Heart left ventricle (tissue), 16 donors: ENCODE measurements around the gene POMT1. TPM values are rescaled to one million over a fixed set of nuclear protein-coding genes. Genes with fewer than 3 reads are reported as not detected.

Experiments
- ATAC-seq, 4 donors: fragments of 200-7000 bp; cut with Tn5 transposase; one replicate each; pipeline ENCODE4 v1.9.1; 2020 to 2022; ENCODE audit warnings: moderate library complexity in 4 of 4, mild to moderate bottlenecking in 3 of 4, moderate number of reproducible peaks in 1 of 4
- DNase-seq, 5 donors: peaks; one replicate each; pipeline ENCODE4 v3.0.0-alpha.2; 2020
- H3K27ac ChIP-seq, 12 donors: fragments of 200-600 bp; sonication (generic) in 4 of 12; one replicate each; pipeline versions ENCODE4 v1.5.0 to v1.8.0; 2016 to 2022; ENCODE audit warnings: mild to moderate bottlenecking in 2 of 12
- H3K27me3 ChIP-seq, 9 donors: fragments of 200-600 bp; sonication (generic) in 2 of 9; one replicate each; pipeline versions ENCODE4 v1.5.1 to v1.8.0; 2016 to 2022; ENCODE audit warnings: mild to moderate bottlenecking in 3 of 9
- H3K36me3 ChIP-seq, 9 donors: fragments of 200-600 bp; sonication (generic) in 2 of 9; one replicate each; pipeline versions ENCODE4 v1.5.0 to v1.8.0; 2018 to 2022; ENCODE audit warnings: mild to moderate bottlenecking in 2 of 9
- H3K4me1 ChIP-seq, 12 donors: fragments of 200-600 bp; sonication (generic) in 4 of 12; one replicate each; pipeline versions ENCODE4 v1.5.0 to v1.8.0; 2016 to 2022; ENCODE audit warnings: mild to moderate bottlenecking in 3 of 12
- H3K4me3 ChIP-seq, 12 donors: fragments of 200-600 bp; sonication (generic) in 4 of 12; one replicate each; pipeline versions ENCODE4 v1.5.0 to v1.8.0; 2017 to 2022; ENCODE audit warnings: mild to moderate bottlenecking in 9 of 12, moderate library complexity in 4 of 12
- H3K9me3 ChIP-seq, 12 donors: fragments of 200-600 bp; sonication (generic) in 4 of 12; one replicate each; pipeline versions ENCODE4 v1.5.0 to v1.8.0; 2016 to 2022; ENCODE audit warnings: mild to moderate bottlenecking in 1 of 12
- CTCF ChIP-seq, 12 donors: fragments of 200-600 bp; sonication (generic) in 4 of 12; IDR thresholded peaks; one replicate each; pipeline versions ENCODE4 v1.5.0 to v1.8.0; 2018 to 2022; ENCODE audit warnings: antibody characterized with exemption in 12 of 12, mild to moderate bottlenecking in 5 of 12
- POLR2A ChIP-seq, 2 donors: fragments of 450-650 bp; IDR thresholded peaks; one replicate each; pipeline ENCODE4 v1.6.1; 2017; ENCODE audit warnings: antibody characterized with exemption in 2 of 2, mild to moderate bottlenecking in 2 of 2, moderate library complexity in 2 of 2
- WGBS, 4 donors: extraction: QIAGEN DNeasy Blood & Tissue Kit in 2 of 4; methylation state at CpG; one replicate each; pipeline versions ENCODE4 v1.1.5 to v1.1.7; 2013 to 2018; 5-methylcytosine and 5-hydroxymethylcytosine counted together
- intact Hi-C, 10 donors: fragments of 100-400 bp; cut with DNase I; formaldehyde crosslinking; loops; one replicate each; pipeline versions ENCODE4 v1.11.1 to v1.14.2; 2022
- polyA plus RNA-seq, 2 donors: library from polyadenylated mRNA; stranded (reverse); fragments of 200-250 nt; gene quantifications; one replicate each; pipeline ENCODE4 v1.2.3, GENCODE V29; 2013
- total RNA-seq, 9 donors: library from RNA; depleted of rRNA in 2 of 9; stranded (reverse); fragments of >200 nt in 2 of 9; fragmentation: NEBNext Ultra II Directional in 3 of 9; extraction: Animal tissue kit (Norgen Biotek cat#: 25700) in 3 of 9; gene quantifications; one replicate each; pipeline versions ENCODE4 v1.1.0 to v1.2.4, GENCODE V29; 2016 to 2023
- donor health status: ischemic (EF 13 %, LVEDD 7.1; RV severe dilation, severe dysfunction).
- donor health status: healthy with polysubstance abuse.
- donor health status: DM: no; HTN: yes; CAD: no.
- donor health status: DM: no; HTN: no; CAD: no.
- donor health status: ischemic (EF 25% LVEDD 6.9; RV normal size, moderate dysfunction).
- donor health status: ischemic (EF 25% LVEDD 5.7; RV mildly dilated, moderate dysfunction).
- donor health status: healthy.
- donor health status: DM: yes; HTN: yes; CAD: no.
- donor health status: ischemic (EF 35%, LVEDD 5.7; RV mildly dilated, moderate dysfunction).
- donor health status: nonischemic (EF 11% LVEDD 7.7; RV severe dilation, severe dysfunction).
- donor health status: DM: yes; HTN: yes; CAD: no.
- donor health status: PGD.
- donor health status: ischemic (EF 29% LVEDD 5.4; RV normal size, mild dysfunction).
- donor health status: nonischemic (EF 23%, LVEDD 6.1; RV moderate dilation, normal function).

The POMT1 gene
- total and polyA plus RNA-seq, 11 donors: 15.3 to 28.8 (median 20.3) TPM

- WGBS, 4 donors: 83 to 84% (median 84%) methylated on average over 22 to 29 of the region's 29 CpGs
- Histone ChIP-seq H3K36me3 (peaks cover 0 to 100% (median 95%) of the 10 kb centered on the region in 9 donors), H3K4me1 (peaks cover 0 to 5% (median 0%) of the 10 kb centered on the region in 12 donors), H3K9me3 (no peaks in the 10 kb centered on the region), H3K4me3 (no peak overlapping the region), H3K27ac (no peak overlapping the region), H3K27me3 (no peaks in the 10 kb centered on the region)
- peak in 3 of 4 donors; percentile 3 to 5 (median 4) for ATAC-seq
- TF ChIP-seq CTCF (IDR thresholded peaks at IDR 0.05) (no peak), POLR2A (IDR thresholded peaks at IDR 0.05) (no peak)
- intact Hi-C loops: loop anchor here in 2 of 10 donors (10.0 kb wide), 1 partner anchor 221 kb away; the partner anchor contains the start of gene RAPGEF1 (in 2 of the 2)
- no peak for DNase-seq
Measured at GRCh38 chr9:131523451-131524435, 21.0 kb downstream of the POMT1 start.

- H3K36me3 ChIP-seq: peaks cover 3 to 100% (median 95%) of the 10 kb centered on the region in 9 donors
- no peak for TF ChIP-seq CTCF (IDR thresholded peaks at IDR 0.05)
- TF ChIP-seq POLR2A (IDR thresholded peaks at IDR 0.05): no peak
- no peak for ATAC-seq
Measured at GRCh38 chr9:131524665-131525315, 22.1 kb downstream of the POMT1 start.

GRCh38 chr9:131525643-131526565 is 23.2 kb downstream of the POMT1 start:
- peaks cover 3 to 13% (median 8%) of the 10 kb centered on the region in 12 donors for H3K4me1 ChIP-seq
- no peak overlapping the region for H3K27ac ChIP-seq
- no peaks in the 10 kb centered on the region for H3K27me3 ChIP-seq
- ATAC-seq: no peak
- DNase-seq: no peak
- H3K4me3 ChIP-seq: no peak overlapping the region
- H3K9me3 ChIP-seq: no peaks in the 10 kb centered on the region
- H3K36me3 ChIP-seq: peaks cover 3 to 92% (median 85%) of the 10 kb centered on the region in 9 donors
- TF ChIP-seq CTCF (IDR thresholded peaks at IDR 0.05) (no peak), POLR2A (IDR thresholded peaks at IDR 0.05) (no peak)
- WGBS, 4 donors: 85 to 93% (median 89%) methylated on average over 15 to 19 of the region's 19 CpGs
- intact Hi-C loops: loop anchor here in 2 of 10 donors (10.0 kb wide), 1 partner anchor 219 kb away; the partner anchor contains the start of gene RAPGEF1 (in 2 of the 2)

More at GRCh38 chr9:131524665-131525315, 22.1 kb downstream of the POMT1 start:
- Histone ChIP-seq H3K4me1 (peaks cover 0 to 4% (median 1%) of the 10 kb centered on the region in 12 donors), H3K9me3 (no peaks in the 10 kb centered on the region), H3K4me3 (no peak overlapping the region), H3K27ac (no peak overlapping the region), H3K27me3 (no peaks in the 10 kb centered on the region)
- intact Hi-C loops: loop anchor here in 2 of 10 donors (10.0 kb wide), 1 partner anchor 220 kb away; the partner anchor contains the start of gene RAPGEF1 (in 2 of the 2)
- no peak for DNase-seq
- WGBS, 4 donors: 84 to 93% (median 88%) methylated on average over 18 to 23 of the region's 23 CpGs
